Activated effector memory CD4-positive, alpha-beta T cell treated with Interleukin-2 at 50 U/mL for 16 hours (primary cell): ENCODE results near the gene ATPAF1.
"Not testable (repeated sequence)": the region's sequence is repeated elsewhere in the genome, so short reads cannot be mapped to it uniquely, and the experiment has no call there.

Experiments
- DNase-seq: peaks from one replicate; pipeline ENCODE4 v3.0.0-alpha.2; 2020

The ATPAF1 gene

GRCh38 chr1:46679789-46680573, 11.8 kb upstream of the ATPAF1 start:
- DNase-seq = no peak

- DNase-seq = no peak
Observed at GRCh38 chr1:46677339-46677738, 9.2 kb upstream of the ATPAF1 start.

- DNase-seq = no peak
Observed at GRCh38 chr1:46676531-46676930, 8.4 kb upstream of the ATPAF1 start.

GRCh38 chr1:46675549-46676314, 7.6 kb upstream of the ATPAF1 start:
- no peak for DNase-seq

GRCh38 chr1:46673749-46674182, 5.6 kb upstream of the ATPAF1 start:
- DNase-seq = no peak

GRCh38 chr1:46672696-46673095, 4.5 kb upstream of the ATPAF1 start:
- no peak for DNase-seq

GRCh38 chr1:46671554-46671953, 3.4 kb upstream of the ATPAF1 start, which contains the start of gene TEX38:
TEX38 (plus strand) TSS chr1:46671854; CDS start chr1:46671935, 81 bp downstream.
- no peak for DNase-seq

GRCh38 chr1:46670134-46670533, 2.0 kb upstream of the ATPAF1 start:
- no peak for DNase-seq

GRCh38 chr1:46665983-46666382, 2.2 kb downstream of the ATPAF1 start:
- no peak for DNase-seq

GRCh38 chr1:46662919-46663318, 5.2 kb downstream of the ATPAF1 start:
- DNase-seq = not testable (repeated sequence)

- DNase-seq = not testable (repeated sequence)
Observed at GRCh38 chr1:46660116-46660515, 8.0 kb downstream of the ATPAF1 start.

GRCh38 chr1:46659307-46659870, 8.8 kb downstream of the ATPAF1 start:
- DNase-seq = no peak

GRCh38 chr1:46657775-46658174, 10.4 kb downstream of the ATPAF1 start:
- no peak for DNase-seq

- no peak for DNase-seq
Observed at GRCh38 chr1:46656643-46657042, 11.5 kb downstream of the ATPAF1 start.

GRCh38 chr1:46655848-46656247, 12.3 kb downstream of the ATPAF1 start:
- DNase-seq = no peak

- DNase-seq = not testable (repeated sequence)
Observed at GRCh38 chr1:46654698-46655097, 13.5 kb downstream of the ATPAF1 start.

GRCh38 chr1:46654012-46654411, 14.2 kb downstream of the ATPAF1 start:
- no peak for DNase-seq

- no peak for DNase-seq
Observed at GRCh38 chr1:46653405-46653958, 14.7 kb downstream of the ATPAF1 start.

GRCh38 chr1:46652321-46653100, 15.7 kb downstream of the ATPAF1 start:
- DNase-seq = no peak

- not testable (repeated sequence) for DNase-seq
Observed at GRCh38 chr1:46651152-46651551, 17.0 kb downstream of the ATPAF1 start.

GRCh38 chr1:46650491-46650890, 17.7 kb downstream of the ATPAF1 start:
- DNase-seq = no peak

GRCh38 chr1:46649764-46650163, 18.4 kb downstream of the ATPAF1 start:
- DNase-seq = no peak

GRCh38 chr1:46647611-46648010, 20.6 kb downstream of the ATPAF1 start:
- no peak for DNase-seq
